ENCODE data around the gene CPEB3. TPM values are rescaled to one million over a fixed set of nuclear protein-coding genes. Genes with fewer than 3 reads are reported as not detected.

The CPEB3 gene
- total and polyA plus RNA-seq, 10 donors, result 1.0 to 10.1 (median 7.3) TPM

GRCh38 chr10:92187101-92187500, 103.8 kb downstream of the CPEB3 start:
- Histone ChIP-seq H3K27me3 (replicated peaks in 1 of 7) (no peaks in the 10 kb centered on the region), H3K9me3 (no peaks in the 10 kb centered on the region), H3K4me3 (no peak overlapping the region), H3K4me1 (no peaks in the 10 kb centered on the region), H3K27ac (no peak overlapping the region), H3K36me3 (peaks cover 0 to 52% (median 3%) of the 10 kb centered on the region in 6 donors)
- intact Hi-C loops (cut with DNase I; ENCODE audit: low total_unique reads), result no loop called here
- TF ChIP-seq POLR2A (IDR thresholded peaks at IDR 0.05) (no peak), POLR2AphosphoS5 (IDR thresholded peaks at IDR 0.05) (no peak), CTCF (IDR thresholded peaks at IDR 0.05 in 8 of 11, conservative IDR thresholded peaks at IDR 0.05 in 3 of 11) (no peak)
- WGBS, 5 donors, result 86 to 96% (median 91%) methylated on average over 2 of the region's 2 CpGs
- no peak for DNase-seq

- no peaks in the 10 kb centered on the region for H3K27me3 ChIP-seq (replicated peaks in 1 of 7)
- DNase-seq, result no peak
- intact Hi-C loops (cut with DNase I; ENCODE audit: low total_unique reads), result no loop called here
- H3K4me1 ChIP-seq, result peaks cover 0 to 9% (median 4%) of the 10 kb centered on the region in 6 donors
- no peak for TF ChIP-seq POLR2AphosphoS5 (IDR thresholded peaks at IDR 0.05)
- TF ChIP-seq POLR2A (IDR thresholded peaks at IDR 0.05), result no peak
- TF ChIP-seq CTCF (IDR thresholded peaks at IDR 0.05 in 8 of 11, conservative IDR thresholded peaks at IDR 0.05 in 3 of 11), result no peak
- no peak overlapping the region for H3K27ac ChIP-seq
- no peak overlapping the region for H3K4me3 ChIP-seq
- WGBS, 5 donors, result 92 to 97% (median 96%) methylated on average over 3 of the region's 3 CpGs
- H3K36me3 ChIP-seq, result peaks cover 0 to 43% (median 4%) of the 10 kb centered on the region in 6 donors
- no peaks in the 10 kb centered on the region for H3K9me3 ChIP-seq
These were observed 105.9 kb downstream of the CPEB3 start for GRCh38 chr10:92184977-92185376.

- H3K36me3 ChIP-seq, result peaks cover 0 to 52% (median 3%) of the 10 kb centered on the region in 6 donors
- H3K4me1 ChIP-seq, result peaks cover 0 to 9% (median 4%) of the 10 kb centered on the region in 6 donors
- no peak overlapping the region for H3K4me3 ChIP-seq
- intact Hi-C loops (cut with DNase I; ENCODE audit: low total_unique reads), result no loop called here
- WGBS, 5 donors, result 90 to 97% (median 93%) methylated on average over 4 of the region's 4 CpGs
- H3K27me3 ChIP-seq (replicated peaks in 1 of 7), result no peaks in the 10 kb centered on the region
- no peak for DNase-seq
- TF ChIP-seq POLR2AphosphoS5 (IDR thresholded peaks at IDR 0.05) (no peak), CTCF (IDR thresholded peaks at IDR 0.05 in 8 of 11, conservative IDR thresholded peaks at IDR 0.05 in 3 of 11) (no peak), POLR2A (IDR thresholded peaks at IDR 0.05) (no peak)
- no peaks in the 10 kb centered on the region for H3K9me3 ChIP-seq
- H3K27ac ChIP-seq, result no peak overlapping the region
These were observed 107.7 kb downstream of the CPEB3 start for GRCh38 chr10:92183199-92183598.

GRCh38 chr10:92181575-92181974, 109.3 kb downstream of the CPEB3 start:
- DNase-seq, result no peak
- H3K27me3 ChIP-seq (replicated peaks in 1 of 7), result no peaks in the 10 kb centered on the region
- no peak overlapping the region for H3K4me3 ChIP-seq
- no peak overlapping the region for H3K27ac ChIP-seq
- TF ChIP-seq CTCF (IDR thresholded peaks at IDR 0.05 in 8 of 11, conservative IDR thresholded peaks at IDR 0.05 in 3 of 11), result peak in 1 of 11 experiments; percentile 18
- TF ChIP-seq POLR2AphosphoS5 (IDR thresholded peaks at IDR 0.05), result no peak
- H3K9me3 ChIP-seq, result no peaks in the 10 kb centered on the region
- intact Hi-C loops (cut with DNase I; ENCODE audit: low total_unique reads), result no loop called here
- peaks cover 0 to 9% (median 4%) of the 10 kb centered on the region in 6 donors for H3K4me1 ChIP-seq
- H3K36me3 ChIP-seq, result peaks cover 0 to 59% (median 3%) of the 10 kb centered on the region in 6 donors
- 18 to 35% (median 25%) methylated on average over 2 of the region's 2 CpGs for WGBS, 5 donors
